Calu3 (cell line): ENCODE measurements around the gene PFKP. TPM values are rescaled to one million over a fixed set of nuclear protein-coding genes. Genes with fewer than 3 reads are reported as not detected.
A peak's percentile ranks its signal among the peaks of the same experiment; 100 is the strongest.

Experiments
- BruUV-seq: library from RNA; stranded (reverse); fragments of 400-500 nt; replicated peaks from 2 replicates; lab custom pipeline; 2021; lab: Mats Ljungman, UMichigan
- CTCF ChIA-PET: fragments of 300-600 bp; sonication (Branson Sonifier 250); formaldehyde crosslinking; loops from one replicate; lab custom pipeline; 2022; ENCODE audit warnings: antibody characterized with exemption; lab: Charles Lee
- DNase-seq: peaks from one replicate; pipeline ENCODE4 v3.0.0; 2022
- H3K27ac Mint-ChIP-seq: one replicate; pipeline ENCODE4 v1.8.0; 2022; ENCODE audit warnings: mixed read lengths; ENCODE audit not compliant: unreplicated experiment
- H3K27me3 Mint-ChIP-seq: one replicate; pipeline ENCODE4 v1.8.0; 2022; ENCODE audit warnings: mixed read lengths; ENCODE audit not compliant: unreplicated experiment
- H3K36me3 Mint-ChIP-seq: one replicate; pipeline ENCODE4 v1.8.0; 2022; ENCODE audit warnings: mild to moderate bottlenecking, moderate library complexity, mixed read lengths; ENCODE audit not compliant: insufficient read depth, unreplicated experiment
- H3K4me1 Mint-ChIP-seq: one replicate; pipeline ENCODE4 v1.8.0; 2022; ENCODE audit warnings: mild to moderate bottlenecking, low read depth, mixed read lengths; ENCODE audit not compliant: unreplicated experiment
- H3K4me3 Mint-ChIP-seq: one replicate; pipeline ENCODE4 v1.8.0; 2022; ENCODE audit warnings: mild to moderate bottlenecking, low read depth, moderate library complexity, mixed read lengths; ENCODE audit not compliant: unreplicated experiment
- H3K9me3 Mint-ChIP-seq: one replicate; pipeline ENCODE4 v1.8.0; 2022; ENCODE audit warnings: low read depth, mixed read lengths; ENCODE audit not compliant: unreplicated experiment
- CTCF ChIP-seq: fragments of 200-600 bp; IDR thresholded peaks from one replicate; pipeline ENCODE4 v1.8.0; 2022; ENCODE audit warnings: antibody characterized with exemption; ENCODE audit not compliant: unreplicated experiment
- intact Hi-C: fragments of 100-400 bp; cut with micrococcal nuclease; formaldehyde crosslinking; loops from one replicate; pipeline ENCODE4 v1.10.0; 2022; ENCODE audit not compliant: unreplicated experiment
- total RNA-seq: library from RNA; stranded (reverse); gene quantifications from 2 replicates; pipeline ENCODE4 v1.2.3, GENCODE V29; 2022

Gene PFKP
- total RNA-seq, 1 experiment from 2014 or later, result 272 TPM

GRCh38 chr10:3100856-3101640 lies 33.7 kb downstream of the PFKP start:
- Mint-ChIP-seq H3K4me3 (no peak overlapping the region), H3K4me1 (peaks cover 13% of the 10 kb centered on the region), H3K27ac (peak overlapping the region; percentile 67), H3K36me3 (peaks cover 59% of the 10 kb centered on the region), H3K27me3 (no peaks in the 10 kb centered on the region), H3K9me3 (no peaks in the 10 kb centered on the region)
- DNase-seq, result no peak
- CTCF ChIA-PET, result interaction anchor here (0.6 kb wide), 1 partner anchor 165 kb away, joined by 3 read pairs; no protein-coding TSS in a partner anchor
- BruUV-seq, result no TSS peak
- TF ChIP-seq CTCF, result no peak
- intact Hi-C loops, result no loop called here

GRCh38 chr10:3102720-3103427 lies 35.5 kb downstream of the PFKP start:
- Mint-ChIP-seq H3K27me3 (no peaks in the 10 kb centered on the region), H3K4me3 (no peak overlapping the region), H3K36me3 (peaks cover 64% of the 10 kb centered on the region), H3K4me1 (peaks cover 18% of the 10 kb centered on the region), H3K27ac (peak overlapping the region; percentile 32), H3K9me3 (no peaks in the 10 kb centered on the region)
- no TSS peak for BruUV-seq
- no peak for TF ChIP-seq CTCF
- CTCF ChIA-PET, result no interaction called here
- intact Hi-C loops, result no loop called here
- DNase-seq, result no peak

- Mint-ChIP-seq H3K27me3 (no peaks in the 10 kb centered on the region), H3K36me3 (peaks cover 70% of the 10 kb centered on the region), H3K4me3 (no peak overlapping the region), H3K9me3 (no peaks in the 10 kb centered on the region), H3K4me1 (peaks cover 21% of the 10 kb centered on the region), H3K27ac (peak overlapping the region; percentile 32)
- CTCF ChIA-PET, result no interaction called here
- no peak for DNase-seq
- intact Hi-C loops, result no loop called here
- TF ChIP-seq CTCF, result no peak
- BruUV-seq, result no TSS peak
Observed at GRCh38 chr10:3103646-3104045, 36.3 kb downstream of the PFKP start.

- DNase-seq, result no peak
- intact Hi-C loops, result no loop called here
- Mint-ChIP-seq H3K4me3 (no peak overlapping the region), H3K4me1 (peaks cover 15% of the 10 kb centered on the region), H3K27me3 (no peaks in the 10 kb centered on the region), H3K27ac (no peak overlapping the region), H3K36me3 (peaks cover 73% of the 10 kb centered on the region), H3K9me3 (no peaks in the 10 kb centered on the region)
- no peak for TF ChIP-seq CTCF
- CTCF ChIA-PET, result no interaction called here
- no TSS peak for BruUV-seq
Observed at GRCh38 chr10:3104251-3104918, 37.0 kb downstream of the PFKP start.
